ENCODE data around the gene CYB561.
A peak's percentile ranks its signal among the peaks of the same experiment; 100 is the strongest.

CYB561 gene, protein sequence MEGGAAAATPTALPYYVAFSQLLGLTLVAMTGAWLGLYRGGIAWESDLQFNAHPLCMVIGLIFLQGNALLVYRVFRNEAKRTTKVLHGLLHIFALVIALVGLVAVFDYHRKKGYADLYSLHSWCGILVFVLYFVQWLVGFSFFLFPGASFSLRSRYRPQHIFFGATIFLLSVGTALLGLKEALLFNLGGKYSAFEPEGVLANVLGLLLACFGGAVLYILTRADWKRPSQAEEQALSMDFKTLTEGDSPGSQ

DNA sequence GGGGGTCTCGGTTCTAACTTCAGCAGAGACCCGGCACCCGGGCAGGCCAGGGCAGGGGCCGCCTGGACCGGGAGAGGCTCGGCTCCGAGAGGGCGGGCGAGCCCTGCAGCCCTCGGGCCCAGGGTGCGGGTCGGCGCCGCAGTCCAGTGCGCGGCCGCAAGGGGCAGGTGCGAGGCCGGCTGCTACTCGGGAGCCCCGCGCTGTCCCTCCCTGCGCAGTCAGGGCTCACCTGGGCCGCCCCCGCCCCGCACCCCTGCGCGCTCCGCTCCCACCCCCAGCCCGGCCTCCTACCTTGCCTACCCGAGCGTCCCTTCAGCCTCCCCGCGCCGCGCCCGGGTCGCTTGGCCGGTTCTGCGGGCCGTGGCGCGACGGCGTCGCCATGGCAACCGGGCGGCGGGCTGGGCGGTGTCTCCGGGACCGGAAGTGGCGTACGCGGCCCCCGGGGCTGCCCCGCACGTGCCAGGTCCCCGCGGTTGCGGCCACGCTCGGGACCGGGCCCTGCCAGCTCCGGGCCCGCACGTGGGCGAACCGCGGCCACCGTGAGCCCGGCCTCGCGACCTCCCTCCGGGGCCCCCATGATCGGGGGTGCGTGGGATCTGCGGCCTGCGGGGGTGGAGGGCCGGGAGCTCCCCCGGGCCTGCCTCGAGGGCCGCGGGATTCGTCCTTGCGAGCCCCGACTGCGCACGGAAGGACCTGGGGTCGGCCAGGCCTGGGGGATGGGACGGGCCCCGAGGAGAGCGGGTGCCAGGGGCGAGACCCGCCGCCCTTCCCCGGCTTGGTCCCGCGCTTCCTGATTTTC lies at the start of gene CYB561:
TSS of gene CYB561 (minus strand) at position 353 of the 799 bp plus-strand sequence. CDS start 8,759 bp downstream, outside the sequence.
- DNase-seq: no peak

DNA sequence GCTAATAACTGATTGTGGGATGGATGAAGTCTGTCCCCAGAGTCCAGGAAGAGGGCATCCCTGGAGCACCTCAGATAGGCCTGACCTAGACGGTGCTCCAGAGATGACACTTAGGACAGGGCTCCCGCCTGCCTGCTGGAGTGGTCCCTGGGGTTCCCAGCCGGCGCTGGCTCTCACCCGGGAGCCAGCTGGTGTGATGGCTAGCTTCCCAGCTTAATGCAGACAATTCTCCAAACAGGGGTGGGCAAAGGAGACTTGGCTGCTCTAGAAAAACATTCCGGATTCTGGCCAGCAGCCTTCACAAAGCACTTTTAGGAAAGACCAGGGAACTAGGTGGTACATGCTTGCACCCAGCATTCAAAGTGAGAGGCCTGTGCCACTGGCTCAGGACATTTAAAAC lies 49.4 kb upstream of the CYB561 start:
- DNase-seq: no peak

DNA sequence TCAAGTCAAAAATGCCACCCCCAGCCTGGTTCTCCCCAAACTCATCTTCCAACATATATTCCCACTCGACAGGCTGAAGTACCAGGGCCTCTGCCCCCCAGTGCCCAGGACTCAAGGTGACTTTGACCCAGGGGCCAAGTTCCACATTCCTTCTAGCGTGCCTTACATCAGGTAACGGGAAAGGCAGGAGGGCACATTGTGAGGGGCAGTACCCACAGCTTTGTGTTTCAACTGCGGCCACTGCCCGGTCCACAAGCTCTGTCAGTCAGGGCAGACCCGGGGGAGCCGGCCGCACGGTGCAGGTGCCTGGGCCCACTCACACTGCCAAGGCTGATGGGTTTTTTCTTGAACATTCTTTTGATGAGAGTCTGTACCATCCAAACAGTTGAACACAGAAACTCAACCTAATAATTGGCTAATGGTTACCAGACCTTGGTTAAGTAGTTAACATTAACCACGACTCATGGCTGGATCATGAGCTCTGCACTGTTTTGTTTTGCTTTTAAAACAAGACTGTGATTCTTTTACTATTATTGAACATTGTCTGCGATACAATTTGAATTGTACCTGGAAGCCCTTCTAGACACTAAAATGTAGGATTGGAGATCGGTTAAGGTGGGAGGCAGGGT lies 48.3 kb upstream of the CYB561 start:
- no peak for DNase-seq

DNA sequence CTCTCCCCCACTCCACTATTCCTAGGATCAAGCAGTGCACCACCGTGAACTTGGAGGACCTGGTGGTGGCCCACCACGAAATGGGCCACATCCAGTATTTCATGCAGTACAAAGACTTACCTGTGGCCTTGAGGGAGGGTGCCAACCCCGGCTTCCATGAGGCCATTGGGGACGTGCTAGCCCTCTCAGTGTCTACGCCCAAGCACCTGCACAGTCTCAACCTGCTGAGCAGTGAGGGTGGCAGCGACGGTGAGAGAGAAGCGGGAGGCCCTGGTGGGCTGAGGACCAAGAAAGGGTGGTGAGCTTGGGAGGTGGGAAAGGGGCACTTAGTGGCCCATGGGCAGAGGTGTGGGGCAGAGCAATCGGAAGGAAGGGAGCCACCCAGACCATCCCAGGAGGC lies 47.3 kb upstream of the CYB561 start:
- DNase-seq: no peak

DNA sequence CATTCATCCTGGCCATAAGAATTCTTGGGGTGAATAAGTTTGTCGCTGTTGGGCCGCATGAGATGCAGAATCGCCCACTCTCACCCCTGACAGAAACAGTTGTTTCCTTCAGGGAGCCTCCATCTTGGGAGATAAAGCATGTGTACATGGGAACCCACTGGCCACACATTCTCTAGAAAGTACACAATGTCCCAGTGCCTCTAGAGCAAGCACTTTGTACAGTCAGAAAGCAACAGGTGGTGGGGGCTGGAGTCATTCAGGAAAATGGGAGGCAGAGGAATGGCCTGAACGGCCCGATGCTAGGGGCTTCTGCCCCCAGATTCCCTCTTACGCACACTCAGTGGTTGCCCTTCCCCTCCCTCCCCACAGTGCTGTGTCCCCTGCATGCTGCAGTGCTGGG lies 46.8 kb upstream of the CYB561 start:
- DNase-seq: no peak

DNA sequence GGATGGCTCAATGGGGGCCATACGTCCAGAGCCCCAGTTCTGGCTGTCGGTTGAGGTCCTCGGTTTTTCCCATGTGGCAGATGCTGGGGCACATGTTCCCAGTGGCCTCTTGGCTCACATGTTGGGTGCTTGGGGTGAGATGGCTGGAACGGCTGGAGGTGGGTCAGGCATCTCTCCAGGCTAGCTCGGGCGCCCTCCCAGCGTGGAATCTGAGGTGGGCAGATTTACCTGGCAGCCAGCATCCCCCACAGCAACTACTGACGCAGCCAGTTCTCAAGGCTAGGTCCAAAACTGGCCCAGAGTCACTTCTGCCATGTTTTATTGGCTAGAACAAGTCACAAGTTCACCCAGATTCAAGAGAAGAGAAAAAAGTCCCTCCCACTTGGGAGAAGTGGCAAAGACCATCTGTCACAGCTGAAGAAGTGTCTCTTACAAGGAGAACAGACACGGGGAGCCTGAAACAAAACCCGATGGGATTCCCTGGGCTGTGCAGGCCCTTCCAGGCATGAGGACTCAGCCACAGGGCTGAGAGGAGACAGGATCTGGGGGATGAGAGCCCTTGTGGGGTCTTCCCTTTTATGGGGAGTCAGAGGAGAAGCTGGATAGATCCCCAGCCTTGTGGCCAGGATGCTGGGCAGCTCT lies 46.0 kb upstream of the CYB561 start:
- no peak for DNase-seq

DNA sequence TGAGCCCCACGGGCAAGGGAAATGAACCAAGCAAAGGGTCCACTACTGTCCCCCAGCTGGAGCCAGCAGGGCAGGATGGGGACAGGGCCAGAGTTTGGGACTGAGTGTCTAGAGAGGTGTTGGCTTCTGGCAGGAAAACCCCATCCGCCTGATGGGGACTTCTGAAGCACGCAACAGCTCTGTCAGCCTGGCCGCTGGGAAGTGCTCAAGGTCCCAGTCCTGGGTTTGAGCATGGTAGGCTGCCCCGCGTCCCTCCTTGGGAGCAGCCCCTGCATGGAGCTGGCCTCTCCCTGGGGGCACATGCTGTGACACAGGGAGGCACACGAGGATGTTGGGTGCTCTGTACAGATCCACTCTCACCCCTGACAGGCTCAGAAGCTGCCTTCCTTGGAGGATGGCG lies 45.3 kb upstream of the CYB561 start:
- no peak for DNase-seq

DNA sequence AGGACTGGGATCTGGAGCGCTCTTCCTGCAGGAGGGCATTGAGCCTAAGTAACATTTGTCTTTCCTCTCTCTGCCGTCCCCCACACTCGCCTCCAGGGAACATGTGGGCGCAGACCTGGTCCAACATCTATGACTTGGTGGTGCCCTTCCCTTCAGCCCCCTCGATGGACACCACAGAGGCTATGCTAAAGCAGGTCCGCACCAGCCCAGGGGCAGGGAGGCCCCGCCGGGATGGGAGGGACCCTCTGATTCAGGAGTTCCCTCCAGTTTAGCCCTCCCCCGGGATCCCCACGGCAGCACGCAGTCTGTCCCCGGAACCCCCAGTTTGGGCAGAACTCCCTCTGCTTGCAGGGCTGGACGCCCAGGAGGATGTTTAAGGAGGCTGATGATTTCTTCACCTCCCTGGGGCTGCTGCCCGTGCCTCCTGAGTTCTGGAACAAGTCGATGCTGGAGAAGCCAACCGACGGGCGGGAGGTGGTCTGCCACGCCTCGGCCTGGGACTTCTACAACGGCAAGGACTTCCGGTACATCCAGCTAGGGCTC lies 44.8 kb upstream of the CYB561 start:
- no peak for DNase-seq

DNA sequence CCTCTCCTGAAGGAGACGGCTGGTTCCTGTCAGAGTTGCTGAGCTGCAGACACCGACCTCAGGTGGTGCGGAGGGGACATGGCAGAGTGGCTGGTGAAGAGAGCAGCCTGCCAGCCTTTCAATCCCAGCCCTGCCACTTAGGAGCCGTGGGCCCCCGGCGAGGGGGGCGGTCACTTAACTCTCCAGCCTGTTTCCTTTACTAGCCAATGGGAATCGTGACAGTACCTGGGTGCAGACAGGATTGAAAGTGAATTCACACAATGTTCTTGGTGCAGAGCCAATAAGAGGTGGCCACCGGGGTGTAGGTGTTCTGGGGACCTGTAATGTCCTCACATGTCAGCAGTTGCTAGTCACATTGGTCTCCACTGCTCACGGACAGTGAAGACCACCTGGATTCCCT lies 44.2 kb upstream of the CYB561 start:
- no peak for DNase-seq

DNA sequence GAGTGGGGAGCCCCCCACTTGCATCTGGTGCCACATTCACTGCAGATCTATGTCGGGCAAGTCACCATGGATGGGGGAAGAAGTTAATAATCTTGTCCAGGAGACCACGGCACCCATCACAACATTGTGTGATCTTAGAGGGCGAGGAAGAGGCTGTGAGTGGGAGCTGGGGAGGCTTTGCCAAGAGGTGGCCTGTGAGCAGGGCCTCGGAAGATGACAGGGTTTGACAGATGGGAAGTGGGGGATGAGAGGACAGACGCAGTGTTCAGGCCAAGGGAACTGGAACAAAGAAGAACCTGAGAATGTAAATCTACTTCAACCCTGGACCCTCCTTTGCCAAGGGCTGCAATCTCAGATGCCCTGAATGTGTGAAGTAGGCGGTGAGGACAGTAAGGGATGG lies 43.2 kb upstream of the CYB561 start:
- DNase-seq: no peak

DNA sequence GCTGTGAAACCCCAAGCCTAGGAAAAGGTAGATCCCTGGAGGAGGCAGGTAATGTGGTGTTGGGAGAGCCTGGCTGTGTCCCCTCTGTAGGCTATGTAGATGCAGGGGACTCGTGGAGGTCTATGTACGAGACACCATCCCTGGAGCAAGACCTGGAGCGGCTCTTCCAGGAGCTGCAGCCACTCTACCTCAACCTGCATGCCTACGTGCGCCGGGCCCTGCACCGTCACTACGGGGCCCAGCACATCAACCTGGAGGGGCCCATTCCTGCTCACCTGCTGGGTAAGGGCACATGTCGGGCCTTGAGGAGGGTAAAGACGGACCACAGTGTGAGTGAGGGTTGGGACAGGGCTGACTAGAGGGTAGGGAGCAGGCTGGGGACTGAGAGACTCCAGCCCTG lies 42.7 kb upstream of the CYB561 start:
- no peak for DNase-seq

DNA sequence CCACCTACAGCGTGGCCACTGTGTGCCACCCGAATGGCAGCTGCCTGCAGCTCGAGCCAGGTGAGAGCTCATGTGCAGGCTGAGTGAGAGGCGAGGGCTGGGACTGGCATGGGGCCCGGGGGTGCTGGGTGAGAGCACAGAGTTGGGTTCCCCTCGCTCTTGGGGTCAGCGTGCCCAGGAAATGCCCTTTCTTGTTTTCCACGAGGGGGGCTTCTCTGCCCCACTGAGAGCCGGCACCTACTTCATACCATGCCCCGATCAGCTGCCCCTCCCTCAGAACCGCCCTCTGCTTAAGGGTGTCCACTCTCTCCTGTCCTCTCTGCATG lies 40.9 kb upstream of the CYB561 start:
- DNase-seq: no peak

DNA sequence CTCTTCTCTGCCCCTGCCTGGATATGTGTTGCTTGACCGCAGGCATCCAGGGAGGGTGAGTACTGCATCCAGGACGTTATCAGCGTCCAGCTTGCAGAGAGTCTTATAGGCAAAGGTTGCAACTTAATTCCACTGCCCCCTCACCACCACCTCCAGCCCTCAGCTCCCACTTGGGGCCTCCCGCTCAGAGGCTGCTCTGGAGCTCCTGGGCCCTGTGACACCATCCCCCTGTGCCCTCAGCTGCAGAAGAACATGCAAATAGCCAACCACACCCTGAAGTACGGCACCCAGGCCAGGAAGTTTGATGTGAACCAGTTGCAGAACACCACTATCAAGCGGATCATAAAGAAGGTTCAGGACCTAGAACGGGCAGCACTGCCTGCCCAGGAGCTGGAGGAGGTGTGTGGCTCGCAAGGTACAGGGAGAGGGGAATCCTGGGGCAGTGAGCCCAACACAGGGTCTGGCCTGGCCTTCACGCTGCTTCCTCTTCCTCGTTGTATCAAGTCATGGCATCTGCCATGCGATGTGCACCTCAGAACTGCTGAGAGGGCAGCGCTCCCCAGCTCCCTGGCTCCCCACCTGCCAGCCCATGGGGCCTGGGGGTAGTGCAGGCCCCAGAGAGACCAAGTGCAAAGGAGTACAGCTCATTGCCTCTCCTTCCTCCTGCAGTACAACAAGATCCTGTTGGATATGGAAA lies 40.4 kb upstream of the CYB561 start:
- no peak for DNase-seq

DNA sequence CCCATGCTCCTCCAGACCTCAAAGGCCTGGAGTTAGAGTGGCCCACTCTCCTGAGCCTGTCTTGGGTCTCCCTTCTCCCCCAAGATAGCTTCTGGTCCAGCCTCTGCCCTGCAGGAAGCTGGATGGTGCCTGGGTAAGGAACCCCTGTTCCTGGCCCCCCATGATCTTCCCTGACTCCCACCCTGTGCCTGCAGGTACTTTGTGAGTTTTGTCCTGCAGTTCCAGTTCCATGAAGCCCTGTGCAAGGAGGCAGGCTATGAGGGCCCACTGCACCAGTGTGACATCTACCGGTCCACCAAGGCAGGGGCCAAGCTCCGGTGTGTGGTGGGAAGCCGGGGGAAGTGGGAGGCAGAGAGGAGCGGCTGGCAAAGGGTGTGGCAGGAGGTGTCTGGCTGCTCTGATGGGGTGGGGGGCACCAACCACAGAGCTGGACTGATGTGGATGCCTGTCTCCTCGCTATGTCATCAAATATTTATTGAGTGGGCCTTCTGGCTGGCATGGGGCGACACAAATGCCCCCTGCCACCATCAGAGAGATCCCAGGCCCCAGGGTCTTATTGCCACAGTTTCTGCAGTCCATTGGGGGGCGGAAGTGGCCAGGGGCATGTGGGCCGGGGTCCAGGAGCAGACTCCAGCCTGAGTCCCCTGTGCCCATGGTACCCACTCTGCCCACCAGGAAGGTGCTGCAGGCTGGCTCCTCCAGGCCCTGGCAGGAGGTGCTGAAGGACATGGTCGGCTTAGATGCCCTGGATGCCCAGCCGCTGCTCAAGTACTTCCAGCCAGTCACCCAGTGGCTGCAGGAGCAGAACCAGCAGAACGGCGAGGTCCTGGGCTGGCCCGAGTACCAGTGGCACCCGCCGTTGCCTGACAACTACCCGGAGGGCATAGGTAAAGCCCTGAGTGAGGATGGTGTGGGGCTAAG lies 37.8 kb upstream of the CYB561 start:
- DNase-seq: no peak

DNA sequence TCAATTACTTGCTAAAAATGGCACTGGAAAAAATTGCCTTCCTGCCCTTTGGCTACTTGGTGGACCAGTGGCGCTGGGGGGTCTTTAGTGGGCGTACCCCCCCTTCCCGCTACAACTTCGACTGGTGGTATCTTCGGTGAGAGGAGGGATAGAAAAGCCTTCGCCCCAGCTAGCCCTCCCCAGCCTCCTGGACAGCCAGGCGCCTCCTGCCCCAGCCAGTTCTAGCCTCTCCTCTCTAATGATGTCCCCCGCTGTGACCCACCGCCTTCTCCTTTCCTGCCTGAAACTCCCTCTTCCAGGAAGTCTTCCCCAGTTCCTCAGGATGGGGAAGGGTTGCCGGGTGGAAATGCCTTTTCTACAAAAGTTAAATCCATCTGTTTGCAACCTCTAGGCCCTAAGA lies 36.9 kb upstream of the CYB561 start:
- DNase-seq: no peak

DNA sequence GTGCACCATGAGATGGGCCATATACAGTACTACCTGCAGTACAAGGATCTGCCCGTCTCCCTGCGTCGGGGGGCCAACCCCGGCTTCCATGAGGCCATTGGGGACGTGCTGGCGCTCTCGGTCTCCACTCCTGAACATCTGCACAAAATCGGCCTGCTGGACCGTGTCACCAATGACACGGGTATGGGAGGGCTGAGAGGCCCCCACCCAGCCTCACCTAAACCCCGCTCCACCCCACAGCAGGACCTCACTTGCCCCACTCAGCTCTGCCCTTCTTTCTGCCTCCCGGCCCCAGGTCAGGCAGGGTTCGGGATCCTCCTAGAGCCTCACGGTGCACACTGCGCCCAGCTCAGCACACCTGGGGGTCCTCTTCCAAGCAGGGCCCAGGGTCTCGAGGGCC lies 36.4 kb upstream of the CYB561 start:
- no peak for DNase-seq

DNA sequence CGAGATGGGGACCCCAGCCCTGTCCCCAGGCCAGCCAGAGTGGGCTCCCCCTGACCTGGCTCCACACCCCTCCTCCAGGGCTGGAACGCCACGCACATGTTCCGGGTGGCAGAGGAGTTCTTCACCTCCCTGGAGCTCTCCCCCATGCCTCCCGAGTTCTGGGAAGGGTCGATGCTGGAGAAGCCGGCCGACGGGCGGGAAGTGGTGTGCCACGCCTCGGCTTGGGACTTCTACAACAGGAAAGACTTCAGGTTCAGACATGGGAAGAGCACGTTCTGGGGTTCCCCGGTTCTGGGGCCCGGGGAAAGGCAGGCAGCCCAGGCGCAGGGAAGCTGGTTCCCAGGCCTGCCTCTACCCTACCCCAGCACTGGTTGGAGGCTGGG lies 35.4 kb upstream of the CYB561 start:
- DNase-seq: no peak

DNA sequence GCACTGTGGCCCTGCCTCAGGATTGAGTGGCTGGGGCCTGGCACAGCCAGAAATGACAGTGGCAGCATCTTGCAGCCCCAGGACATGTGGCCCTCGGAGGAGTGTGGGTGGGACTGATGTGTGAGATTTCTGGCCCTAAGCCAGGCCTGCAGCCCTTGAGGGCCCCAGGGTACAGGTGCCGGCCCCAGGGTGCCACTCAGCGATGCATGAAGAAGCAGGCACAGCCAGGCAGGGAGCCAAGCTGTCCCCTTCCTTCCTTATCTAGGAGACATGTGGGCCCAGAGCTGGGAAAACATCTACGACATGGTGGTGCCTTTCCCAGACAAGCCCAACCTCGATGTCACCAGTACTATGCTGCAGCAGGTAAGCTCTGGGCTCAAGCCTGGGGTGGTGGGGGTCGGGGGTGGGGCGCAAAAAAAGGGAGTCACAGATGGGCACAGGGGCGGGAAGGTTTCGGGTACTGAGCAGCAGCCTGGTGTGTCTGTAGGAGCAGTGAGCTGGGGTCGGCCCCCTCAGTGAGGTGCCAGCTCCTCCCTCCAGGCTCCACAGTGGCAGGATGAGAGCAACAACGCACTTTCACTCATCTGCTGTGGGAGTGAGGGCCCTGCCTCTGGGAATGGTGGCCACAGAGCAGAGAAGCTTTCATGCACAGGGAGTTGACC lies 34.9 kb upstream of the CYB561 start:
- peak; percentile 16 for DNase-seq

DNA sequence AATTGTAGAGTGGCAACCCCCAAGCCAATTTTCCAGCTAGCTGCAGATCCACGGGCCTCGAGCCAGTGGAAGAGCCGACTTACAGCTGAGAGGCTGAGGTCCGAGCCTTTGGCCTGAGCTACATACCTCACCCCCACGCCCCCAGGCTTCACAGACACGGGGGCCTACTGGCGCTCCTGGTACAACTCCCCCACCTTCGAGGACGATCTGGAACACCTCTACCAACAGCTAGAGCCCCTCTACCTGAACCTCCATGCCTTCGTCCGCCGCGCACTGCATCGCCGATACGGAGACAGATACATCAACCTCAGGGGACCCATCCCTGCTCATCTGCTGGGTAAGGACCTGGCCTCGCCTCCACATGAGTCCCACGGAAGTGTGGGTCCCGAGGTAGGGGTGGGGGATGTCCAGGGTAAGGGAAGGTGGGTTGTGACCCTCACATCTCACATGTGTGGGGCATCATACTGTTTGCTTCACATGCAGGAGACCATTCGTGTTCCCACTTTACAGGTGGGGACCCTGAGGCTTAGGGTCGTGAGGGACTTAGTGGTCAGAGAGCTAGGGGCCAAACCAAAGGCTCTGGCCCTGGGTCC lies 34.2 kb upstream of the CYB561 start:
- no peak for DNase-seq

DNA sequence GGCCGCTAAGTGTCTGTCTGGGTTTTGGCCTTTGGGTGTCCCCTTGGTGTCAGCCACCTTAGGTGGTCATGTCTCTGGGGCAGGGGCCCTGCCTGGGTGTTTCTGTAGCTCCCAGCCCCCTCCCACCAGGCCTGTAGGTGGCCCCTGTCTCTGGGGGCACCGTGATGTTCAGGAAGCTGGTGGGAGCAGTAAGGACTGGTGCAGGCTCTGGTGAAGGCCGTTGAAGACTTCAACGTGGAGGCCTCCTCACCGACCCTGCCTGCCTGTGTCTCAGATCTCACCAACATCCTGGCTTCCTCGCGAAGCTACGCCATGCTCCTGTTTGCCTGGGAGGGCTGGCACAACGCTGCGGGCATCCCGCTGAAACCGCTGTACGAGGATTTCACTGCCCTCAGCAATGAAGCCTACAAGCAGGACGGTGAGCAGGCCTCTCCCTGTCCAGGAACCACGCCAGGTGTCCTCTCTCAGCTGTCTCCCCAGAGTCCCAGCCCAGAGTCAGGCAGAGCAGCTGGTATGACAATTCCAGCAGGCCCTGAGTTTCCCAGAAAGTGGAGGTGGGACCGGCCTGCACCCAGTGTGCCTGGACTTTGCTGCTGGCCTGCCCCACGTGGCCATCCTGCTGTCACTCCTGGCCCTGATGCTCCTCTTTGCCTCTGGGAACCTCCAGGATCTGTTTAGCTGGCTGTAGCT lies 33.5 kb upstream of the CYB561 start:
- DNase-seq: no peak
